IMR-90 (cell line): ENCODE results near the gene IREB2.

Experiments
- CEBPB ChIP-seq: IDR thresholded peaks from 2 replicates; pipeline ENCODE4 v1.6.1; 2012; ENCODE audit warnings: low read depth, low read length, improper control_type of control experiment
- CHD1 ChIP-seq: IDR thresholded peaks from 2 replicates; pipeline ENCODE4 v1.6.1; 2012; ENCODE audit warnings: low read depth, low read length, improper control_type of control experiment
- CTCF ChIP-seq: conservative IDR thresholded peaks from 2 replicates; pipeline ENCODE4 v1.5.1; 2012; ENCODE audit warnings: mild to moderate bottlenecking, low read depth, low read length, improper control_type of control experiment
- FOS ChIP-seq: fragments of 150-350 bp; IDR thresholded peaks from 2 replicates; pipeline ENCODE4 v1.6.1; 2016; ENCODE audit warnings: low read depth, low read length
- MAFK ChIP-seq: IDR thresholded peaks from 2 replicates; pipeline ENCODE4 v1.6.1; 2012; ENCODE audit warnings: low read depth, low read length, improper control_type of control experiment
- MAZ ChIP-seq: IDR thresholded peaks from 2 replicates; pipeline ENCODE4 v1.6.1; 2012; ENCODE audit warnings: low read depth, mild to moderate bottlenecking, low read length, improper control_type of control experiment, moderate library complexity, borderline replicate concordance
- MXI1 ChIP-seq: IDR thresholded peaks from 2 replicates; pipeline ENCODE4 v1.6.1; 2012; ENCODE audit warnings: low read depth, mild to moderate bottlenecking, low read length, moderate library complexity, borderline replicate concordance
- POLR2A ChIP-seq: IDR thresholded peaks from 2 replicates; pipeline ENCODE4 v1.6.1; 2012; ENCODE audit warnings: mild to moderate bottlenecking, low read depth, low read length
- RAD21 ChIP-seq: IDR thresholded peaks from 2 replicates; pipeline ENCODE4 v1.6.1; 2012; ENCODE audit warnings: low read length, improper control_type of control experiment
- RCOR1 ChIP-seq: IDR thresholded peaks from 2 replicates; pipeline ENCODE4 v1.6.1; 2012; ENCODE audit warnings: mild to moderate bottlenecking, low read length, improper control_type of control experiment; ENCODE audit not compliant: insufficient replicate concordance
- RFX5 ChIP-seq: IDR thresholded peaks from 2 replicates; pipeline ENCODE4 v1.8.0; 2012; ENCODE audit warnings: low read depth, mild to moderate bottlenecking, low read length, moderate library complexity
- SMC3 ChIP-seq: fragments of 150-350 bp; IDR thresholded peaks from 2 replicates; pipeline ENCODE4 v1.6.1; 2016; ENCODE audit warnings: low read depth, mild to moderate bottlenecking, antibody characterized with exemption, low read length, moderate library complexity
- TF ChIP-seq, protein P1 (sequence below): fragments of 150-350 bp; IDR thresholded peaks from 2 replicates; pipeline ENCODE4 v1.6.1; 2016; ENCODE audit warnings: low read depth, mild to moderate bottlenecking, low read length, moderate library complexity, borderline replicate concordance
- TF ChIP-seq, protein P2 (sequence below): fragments of 150-350 bp; IDR thresholded peaks from 2 replicates; pipeline ENCODE4 v1.6.1; 2017; ENCODE audit warnings: mild to moderate bottlenecking, antibody characterized with exemption, low read length, low read depth

DNA sequence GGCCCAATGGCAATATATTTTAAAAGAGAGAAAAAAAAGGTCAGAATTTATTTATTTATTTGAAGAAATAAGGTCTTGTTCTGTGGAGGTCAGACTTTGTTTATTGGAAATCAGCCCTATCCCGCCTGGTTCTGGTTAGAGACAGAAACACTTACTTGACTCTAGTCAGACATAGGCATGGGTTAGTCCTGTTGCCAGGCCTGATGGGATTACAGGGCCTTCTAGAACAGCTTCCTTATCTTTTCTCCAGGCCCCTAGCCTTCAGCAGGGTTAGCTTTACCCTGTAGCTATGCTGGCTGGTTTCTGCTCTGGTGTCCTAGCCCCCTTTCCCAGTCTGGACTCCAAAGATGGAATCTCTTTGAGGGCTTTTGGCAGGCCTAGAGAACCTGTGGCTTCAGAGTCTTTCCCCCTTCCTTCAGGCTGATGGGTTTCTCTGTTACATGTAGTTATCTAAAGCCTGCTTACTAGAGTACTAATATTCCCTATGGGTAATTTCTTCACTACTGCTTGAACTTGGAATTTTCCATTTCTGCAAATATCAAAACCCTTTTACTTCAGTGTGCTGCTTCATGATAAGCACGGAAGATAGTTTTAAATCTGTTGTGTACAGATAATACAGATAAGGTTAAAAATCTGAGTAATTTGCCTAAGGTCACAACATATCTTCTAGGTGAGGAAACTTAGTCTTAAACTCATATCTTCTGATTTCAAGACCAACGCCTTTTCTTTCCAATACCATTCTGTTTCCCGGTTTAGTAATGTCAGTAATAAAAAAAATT is 10.6 kb downstream of the IREB2 start:
- no peak for TF ChIP-seq CTCF
- TF ChIP-seq RFX5: no peak
- no peak for TF ChIP-seq POLR2A
- TF ChIP-seq RAD21: no peak
- TF ChIP-seq MAZ: no peak
- TF ChIP-seq, protein P1, sequence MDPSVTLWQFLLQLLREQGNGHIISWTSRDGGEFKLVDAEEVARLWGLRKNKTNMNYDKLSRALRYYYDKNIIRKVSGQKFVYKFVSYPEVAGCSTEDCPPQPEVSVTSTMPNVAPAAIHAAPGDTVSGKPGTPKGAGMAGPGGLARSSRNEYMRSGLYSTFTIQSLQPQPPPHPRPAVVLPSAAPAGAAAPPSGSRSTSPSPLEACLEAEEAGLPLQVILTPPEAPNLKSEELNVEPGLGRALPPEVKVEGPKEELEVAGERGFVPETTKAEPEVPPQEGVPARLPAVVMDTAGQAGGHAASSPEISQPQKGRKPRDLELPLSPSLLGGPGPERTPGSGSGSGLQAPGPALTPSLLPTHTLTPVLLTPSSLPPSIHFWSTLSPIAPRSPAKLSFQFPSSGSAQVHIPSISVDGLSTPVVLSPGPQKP: no peak
- no peak for TF ChIP-seq RCOR1
- TF ChIP-seq, protein P2, sequence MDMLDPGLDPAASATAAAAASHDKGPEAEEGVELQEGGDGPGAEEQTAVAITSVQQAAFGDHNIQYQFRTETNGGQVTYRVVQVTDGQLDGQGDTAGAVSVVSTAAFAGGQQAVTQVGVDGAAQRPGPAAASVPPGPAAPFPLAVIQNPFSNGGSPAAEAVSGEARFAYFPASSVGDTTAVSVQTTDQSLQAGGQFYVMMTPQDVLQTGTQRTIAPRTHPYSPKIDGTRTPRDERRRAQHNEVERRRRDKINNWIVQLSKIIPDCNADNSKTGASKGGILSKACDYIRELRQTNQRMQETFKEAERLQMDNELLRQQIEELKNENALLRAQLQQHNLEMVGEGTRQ: no peak
- TF ChIP-seq CHD1: no peak
- no peak for TF ChIP-seq CEBPB
- TF ChIP-seq MXI1: no peak
- no peak for TF ChIP-seq FOS
- TF ChIP-seq SMC3: no peak
- no peak for TF ChIP-seq MAFK
